Measurements from ENCODE around the gene LEFTY2.
"Not testable (repeated sequence)": the region's sequence is repeated elsewhere in the genome, so short reads cannot be mapped to it uniquely, and the experiment has no call there.

LEFTY2 gene

DNA sequence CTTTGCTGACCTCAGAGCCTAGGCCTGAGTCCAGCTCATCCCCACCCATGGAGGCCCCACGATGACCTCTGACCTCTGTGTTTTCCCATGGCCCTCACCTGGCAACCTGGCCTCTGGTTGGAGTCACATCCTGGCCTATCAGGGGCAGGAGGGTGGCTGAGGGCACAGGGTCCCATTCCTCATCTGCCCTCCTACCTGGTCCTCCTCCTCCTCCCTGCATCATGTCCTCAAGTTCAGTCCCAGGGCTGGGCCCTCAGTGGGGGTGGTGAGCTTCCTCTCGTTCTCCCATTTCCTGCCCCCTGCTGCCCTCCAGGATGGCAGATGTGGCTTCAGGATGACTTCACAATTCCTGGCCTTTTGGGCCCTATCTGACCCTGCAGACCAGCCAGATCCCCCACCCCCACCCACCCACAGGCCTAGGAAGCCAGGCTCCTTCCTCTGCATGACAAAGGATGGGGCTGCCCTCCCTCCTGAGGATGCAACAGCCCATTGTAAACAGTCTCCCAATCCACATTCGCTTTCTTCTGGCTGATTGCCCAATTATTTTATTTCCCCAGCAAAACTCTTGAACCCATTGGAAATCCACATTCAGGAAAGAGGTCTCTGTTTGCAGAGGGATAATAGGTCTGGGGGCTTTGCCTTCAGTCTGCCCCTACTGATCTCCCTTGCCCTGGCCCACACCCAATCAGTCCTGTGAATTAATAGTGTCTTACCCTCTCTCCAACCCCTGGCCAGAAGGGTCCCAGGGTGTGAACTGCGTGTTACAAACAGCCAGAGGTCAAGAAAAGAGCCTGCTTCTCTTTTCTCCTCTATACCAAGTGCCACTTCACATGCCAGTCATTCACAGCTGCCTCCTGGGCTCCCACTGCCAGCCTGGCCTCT lies 41.7 kb downstream of the LEFTY2 start:
- no peak for DNase-seq

DNA sequence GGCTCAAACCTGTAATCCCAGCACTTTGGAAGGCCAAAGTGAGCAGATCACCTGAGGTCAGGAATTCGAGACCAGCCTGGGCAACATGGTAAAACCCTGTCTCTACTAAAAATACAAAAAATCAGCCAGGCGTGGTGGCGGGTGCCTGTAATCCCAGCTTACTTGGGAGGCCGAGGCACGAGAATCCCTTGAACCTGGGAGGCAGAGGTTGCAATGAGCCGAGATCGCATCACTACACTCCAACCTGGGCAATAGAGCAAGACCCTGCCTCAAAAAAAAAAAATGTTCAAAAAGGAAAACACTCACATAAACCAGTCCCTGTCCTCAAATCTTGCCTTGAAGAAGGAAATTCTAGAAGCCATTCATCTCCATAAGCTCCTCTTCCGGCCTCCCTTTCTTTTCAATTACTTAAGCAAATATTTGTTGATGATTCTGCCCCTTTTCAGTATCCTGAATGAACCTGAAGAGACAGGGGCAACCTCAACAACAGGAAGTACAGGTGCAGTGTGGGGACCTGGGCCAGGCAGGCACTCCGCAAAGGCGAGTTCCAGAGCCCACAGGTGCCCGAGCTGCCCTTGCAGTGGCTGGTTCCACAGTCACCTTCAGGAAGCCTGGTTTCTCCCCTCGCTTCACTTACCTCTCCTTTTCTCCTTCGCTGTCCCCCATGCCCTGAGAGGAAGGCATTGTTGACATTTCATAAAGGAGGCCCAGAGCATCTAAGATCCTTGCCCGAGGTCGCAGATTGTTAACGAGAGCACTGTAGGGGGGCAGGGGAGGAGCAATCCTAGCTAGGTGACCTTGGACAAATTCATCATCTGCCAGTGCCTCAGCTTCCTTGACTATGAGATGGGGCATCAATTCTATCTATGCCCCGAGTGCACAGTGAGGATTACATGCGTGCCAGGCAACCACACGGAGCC lies 43.2 kb downstream of the LEFTY2 start:
- DNase-seq, result no peak

DNA sequence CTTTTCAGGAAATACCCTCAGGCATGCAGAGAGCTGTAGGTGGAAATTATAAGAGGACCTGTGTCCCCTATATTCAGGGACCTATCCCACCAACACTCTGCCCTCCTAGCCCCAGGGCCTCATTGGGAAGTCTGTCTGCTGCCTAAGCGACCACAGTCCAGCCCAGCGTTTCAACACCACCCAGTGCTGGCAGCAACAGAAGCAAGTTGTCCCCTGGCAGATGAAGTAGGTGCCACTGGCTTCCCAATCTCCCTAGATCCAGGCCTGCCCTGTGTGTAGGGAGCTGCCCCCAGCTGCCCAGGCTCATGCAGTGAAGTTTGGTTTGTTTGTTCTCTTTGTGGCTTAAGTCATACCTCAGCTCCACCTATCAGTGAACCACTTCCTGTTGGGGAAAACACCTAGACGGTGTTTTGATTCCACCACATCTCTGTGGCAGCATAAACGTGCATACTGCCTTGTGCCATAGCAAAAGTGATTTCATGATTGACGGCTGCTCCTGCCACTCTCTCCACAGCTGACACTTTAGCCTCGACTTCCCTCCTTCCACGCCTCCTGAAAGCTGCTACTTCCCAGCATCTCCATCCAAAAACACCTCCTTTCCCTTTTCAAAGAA lies 44.0 kb downstream of the LEFTY2 start:
- DNase-seq, result peak; percentile 51

DNA sequence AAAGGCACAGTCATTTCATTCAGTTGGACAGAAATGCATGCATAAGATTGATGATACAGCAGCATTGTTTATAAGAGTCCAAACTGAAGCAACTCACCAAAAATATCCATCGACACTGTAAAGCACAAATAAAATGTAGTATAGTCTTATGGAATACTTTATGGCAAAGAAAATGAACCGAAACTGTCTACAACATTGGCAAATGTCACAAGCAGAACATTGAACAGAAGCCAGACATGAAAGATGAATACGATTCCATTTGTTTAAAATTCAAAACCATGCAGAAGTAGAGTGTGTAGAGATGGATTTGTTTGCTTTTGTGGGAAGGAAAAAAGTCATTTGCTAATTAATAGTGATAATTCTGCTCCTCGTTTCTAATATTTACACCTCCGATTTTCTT lies 44.5 kb downstream of the LEFTY2 start:
- no peak for DNase-seq

DNA sequence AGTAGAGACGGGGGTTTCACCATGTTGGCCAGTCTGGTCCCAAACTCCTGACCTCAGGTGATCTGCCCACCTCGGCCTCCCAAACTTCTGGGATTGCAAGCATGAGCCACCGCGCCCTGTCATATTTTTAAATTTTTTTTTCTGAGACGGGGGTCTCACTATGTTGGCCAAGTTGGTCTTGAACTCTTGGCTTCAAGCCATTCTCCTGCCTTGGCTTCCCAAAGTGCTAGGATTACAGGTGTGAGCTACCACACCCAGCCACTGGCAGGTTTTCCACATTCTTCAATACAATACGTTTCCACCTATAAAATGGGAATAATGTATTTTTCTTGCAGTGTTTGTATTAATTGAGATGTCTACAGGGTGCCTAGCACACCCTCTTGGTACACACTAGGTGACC lies 48.7 kb downstream of the LEFTY2 start:
- DNase-seq, result no peak

DNA sequence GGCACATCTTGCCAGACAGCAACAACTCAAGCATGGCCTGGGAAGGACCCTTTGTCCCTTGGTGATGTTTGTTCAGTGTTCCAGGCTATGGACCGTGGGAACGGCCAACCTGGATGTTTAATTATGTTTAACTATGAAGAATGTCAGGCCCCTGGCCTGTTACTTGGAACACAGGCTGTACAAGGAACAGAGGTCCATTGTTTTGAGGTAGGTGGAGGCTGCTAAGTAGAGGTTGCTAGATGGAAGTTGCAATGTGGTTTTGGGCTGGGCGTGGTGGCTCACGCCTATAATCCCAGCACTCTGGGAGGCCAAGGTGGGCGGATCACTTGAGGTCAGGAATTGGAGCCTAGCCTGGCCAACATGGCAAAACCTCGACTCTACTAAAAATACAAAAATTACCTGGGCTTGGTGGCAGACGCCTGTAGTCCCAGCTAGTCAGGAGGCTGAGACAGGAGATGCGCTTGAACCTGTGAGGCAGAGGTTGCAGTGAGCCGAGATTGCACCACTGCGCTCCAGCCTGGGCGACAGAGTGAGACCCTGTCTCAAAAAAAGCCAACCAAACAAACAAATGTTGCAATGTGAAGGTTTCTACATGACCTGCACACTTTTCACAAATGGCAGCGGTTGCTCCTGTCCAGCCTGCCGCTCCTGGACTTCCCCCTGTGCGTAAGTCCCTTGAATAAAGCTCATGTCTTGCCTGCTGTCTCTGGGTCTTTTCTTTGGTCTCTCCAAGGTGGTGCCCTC lies 49.6 kb downstream of the LEFTY2 start:
- no peak for DNase-seq

DNA sequence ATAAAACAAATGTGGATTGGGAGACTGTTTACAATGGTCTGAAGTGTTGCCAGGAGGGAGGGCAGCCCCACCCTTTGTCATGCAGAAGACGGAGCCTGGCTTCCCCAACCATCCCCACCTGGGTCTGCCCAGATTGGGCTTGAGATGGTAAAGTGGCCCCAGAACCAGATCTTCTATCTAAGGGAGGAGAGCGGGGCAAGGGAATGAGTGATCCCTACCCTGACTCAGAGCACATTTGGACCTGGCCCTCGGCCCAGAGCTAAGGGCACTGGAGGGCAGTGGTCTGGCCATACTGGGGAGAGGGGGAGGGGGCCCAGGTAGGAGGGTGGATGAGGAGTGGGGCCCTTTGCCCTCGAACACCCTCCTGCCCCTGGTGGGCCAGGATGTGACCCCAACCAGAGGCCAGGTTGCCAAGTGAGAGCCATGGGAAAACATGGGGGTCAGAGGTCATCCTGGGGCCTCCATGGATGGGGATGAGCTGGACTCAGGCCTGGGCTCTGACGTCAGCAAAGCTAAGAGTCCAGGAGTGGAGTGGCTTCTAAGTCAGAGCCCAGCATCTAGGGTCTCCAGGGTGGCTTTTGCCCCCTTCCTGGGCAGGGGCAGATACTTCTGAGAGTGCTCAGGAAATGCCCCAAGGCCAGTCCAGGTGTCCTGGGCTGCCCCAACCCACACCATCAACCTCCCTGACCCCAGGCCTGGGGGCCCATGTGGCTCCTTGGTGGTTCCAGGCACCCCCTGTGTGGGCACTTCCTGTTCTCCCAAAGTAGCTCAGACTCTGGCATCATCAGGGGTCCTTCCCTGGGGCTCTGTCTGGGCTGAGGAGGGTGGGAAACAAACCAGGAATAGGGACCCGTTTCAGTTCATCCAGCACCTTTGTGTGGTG lies 50.4 kb downstream of the LEFTY2 start:
- no peak for DNase-seq

DNA sequence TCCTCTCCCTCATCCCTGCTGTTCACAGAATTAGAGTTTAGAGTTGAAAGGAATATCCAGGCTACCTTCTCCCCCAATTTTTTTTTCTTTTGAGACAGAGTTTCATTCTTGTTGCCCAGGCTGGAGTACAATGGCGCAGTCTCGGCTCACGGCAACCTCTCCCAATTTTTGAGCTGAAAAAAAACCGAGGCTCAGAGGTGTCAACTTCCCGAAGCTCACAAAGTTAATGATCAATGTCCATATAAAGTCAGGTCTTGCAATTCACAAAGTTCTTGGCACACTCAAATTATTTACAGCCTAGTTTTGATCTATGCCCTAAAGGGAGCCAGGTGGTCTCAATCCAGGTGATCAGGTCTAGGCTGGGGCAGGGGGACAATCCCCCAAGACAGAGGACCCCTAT lies 51.3 kb downstream of the LEFTY2 start:
- DNase-seq, result no peak

DNA sequence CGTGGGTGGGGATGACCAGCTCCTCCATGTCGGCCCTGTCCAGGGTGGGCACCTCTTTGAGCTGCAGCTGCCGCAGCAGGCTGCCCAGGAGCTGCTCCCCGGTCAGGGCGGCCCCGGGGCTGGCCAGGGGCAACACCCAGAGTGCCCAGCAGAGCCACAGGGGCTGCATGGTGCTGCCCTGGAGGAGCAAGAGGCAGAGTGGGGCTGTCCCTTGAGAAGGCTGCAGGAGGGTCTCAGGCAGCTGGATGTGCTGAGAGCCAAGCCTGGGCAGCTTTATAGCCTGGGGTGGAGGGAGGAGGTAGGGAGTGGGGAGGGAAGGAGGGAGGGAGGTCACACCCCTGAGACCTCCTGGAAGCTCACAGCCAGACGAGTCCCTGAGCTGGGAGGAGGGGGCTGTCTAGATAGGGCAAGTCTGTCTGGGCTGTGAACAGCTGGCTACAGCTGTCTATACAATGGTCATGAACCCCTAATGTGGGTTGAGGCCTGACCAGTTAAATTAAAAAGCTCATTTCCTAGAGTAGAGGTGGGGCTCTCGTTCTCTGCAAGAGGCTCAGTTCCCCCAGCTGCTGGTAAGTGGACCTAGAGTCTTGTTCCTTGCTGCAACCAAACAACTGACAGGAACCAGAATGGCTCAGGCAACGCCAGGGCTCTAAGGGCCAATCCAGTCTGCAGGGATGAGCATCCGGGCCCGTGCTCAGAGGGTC lies 52.0 kb downstream of the LEFTY2 start, which contains the start of gene LEFTY1:
LEFTY1 (minus strand) TSS at position 249 of the 704 bp plus-strand sequence; CDS start at position 169, 80 bp downstream.
- no peak for DNase-seq

DNA sequence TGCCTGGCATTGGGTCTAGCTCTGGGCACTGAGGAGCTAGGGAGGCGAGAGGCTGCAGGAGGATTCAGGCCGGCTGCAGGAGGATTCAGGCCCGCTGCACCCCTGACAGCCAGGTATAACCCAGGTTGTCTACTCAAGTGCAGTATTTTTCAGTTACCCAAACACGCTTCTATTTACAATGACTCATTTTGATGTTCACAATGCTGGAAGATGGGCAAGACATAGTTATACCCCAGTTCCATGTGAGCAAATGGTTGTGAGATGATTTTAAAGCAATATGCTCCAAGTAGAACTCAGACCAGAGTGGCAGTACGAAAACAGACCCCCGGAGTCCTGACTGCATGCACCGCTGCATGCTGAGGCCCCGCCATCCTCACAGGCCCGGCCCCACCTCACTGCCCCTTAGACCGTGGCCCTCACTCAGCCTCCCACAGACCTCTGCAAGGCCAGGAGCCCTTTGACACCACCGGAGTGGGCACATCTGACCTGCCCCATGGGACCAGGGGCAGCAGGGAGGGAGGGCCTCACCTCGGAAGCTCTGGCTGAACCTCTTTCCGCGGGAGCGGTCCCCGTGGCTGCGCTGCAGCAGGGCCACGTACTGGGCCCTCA lies 52.6 kb downstream of the LEFTY2 start:
- DNase-seq, result no peak

DNA sequence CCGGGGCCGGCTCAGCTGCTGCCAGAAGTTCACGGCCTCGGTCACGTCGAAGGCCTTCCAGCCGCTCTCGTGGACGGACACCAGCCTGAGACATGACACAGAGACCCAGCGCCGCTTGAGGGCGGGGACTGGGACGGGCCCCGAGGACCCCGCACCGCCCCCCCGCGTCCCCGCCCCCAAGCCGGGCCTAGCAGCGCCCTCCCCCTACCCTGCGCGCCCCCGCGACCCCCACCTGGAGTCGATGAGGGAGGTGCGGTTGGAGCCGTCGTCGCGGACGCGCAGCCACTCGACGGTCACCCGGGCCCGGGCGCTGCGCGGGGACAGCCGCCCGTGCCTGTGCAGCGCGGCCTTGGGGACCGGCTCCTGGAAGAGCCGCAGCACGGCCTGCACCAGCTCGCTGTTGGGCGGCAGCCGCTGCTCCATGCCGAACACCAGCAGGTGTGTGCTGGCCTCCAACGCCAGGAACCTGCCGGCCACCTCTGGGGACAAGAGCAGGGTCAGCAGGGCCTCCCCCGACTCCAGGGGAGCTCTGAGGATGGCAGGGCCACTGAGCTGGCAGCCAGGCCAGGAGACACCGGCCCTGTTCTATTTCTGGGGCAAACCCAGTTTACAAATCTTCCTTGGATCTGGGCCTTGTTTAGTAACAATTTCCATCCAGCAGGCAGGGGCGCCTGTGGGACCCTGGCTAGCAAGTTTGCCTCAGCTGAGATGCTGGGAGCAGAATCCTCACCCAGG lies 53.3 kb downstream of the LEFTY2 start:
- not testable (repeated sequence) for DNase-seq

DNA sequence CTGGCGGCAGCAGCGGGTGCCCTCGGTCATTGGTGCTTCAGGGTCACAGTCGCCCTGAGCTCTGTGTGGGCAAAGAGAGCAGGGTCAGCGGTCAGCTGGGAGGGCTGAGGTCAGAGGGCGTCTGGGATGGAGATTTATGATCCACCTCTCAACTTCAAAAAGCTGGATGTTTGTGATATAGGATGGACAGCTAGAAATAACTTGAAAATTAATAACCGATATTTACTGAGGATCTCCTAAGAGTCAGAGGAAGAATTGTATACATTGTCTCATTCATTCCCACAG lies 54.0 kb downstream of the LEFTY2 start:
- no peak for DNase-seq
